HG03066 (cell line): Measurements from ENCODE around the gene SLC18A3.
A peak's percentile ranks its signal among the peaks of the same experiment; 100 is the strongest.

Experiments used
- ATAC-seq: cut with Tn5 transposase; IDR thresholded peaks from one replicate; pipeline ENCODE4 v1.9.1; 2021; ENCODE audit warnings: low read depth; ENCODE audit not compliant: unreplicated experiment

Gene SLC18A3

DNA sequence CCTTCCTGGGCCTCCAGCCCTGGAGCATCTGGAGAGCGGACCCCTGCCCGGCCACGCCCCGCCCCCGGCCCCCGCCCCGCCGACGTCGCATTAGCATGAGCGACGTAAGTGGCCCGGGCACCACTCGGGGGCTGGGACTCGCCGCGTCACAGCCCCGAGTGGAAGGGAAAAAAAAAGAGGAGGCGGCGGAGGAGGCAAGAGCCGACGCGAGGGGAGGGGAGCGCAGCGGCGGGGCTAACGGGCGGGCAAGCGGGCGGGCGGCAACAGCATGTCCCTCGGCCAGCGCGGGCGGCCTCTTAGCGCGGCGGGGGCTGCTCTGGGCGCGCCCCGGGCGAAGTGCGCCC, at the start of gene SLC18A3:
Gene SLC18A3, plus strand, starts transcription at position 197 of the 344 bp plus-strand sequence. CDS start 431 bp downstream, outside the sequence.
- no peak for ATAC-seq

DNA sequence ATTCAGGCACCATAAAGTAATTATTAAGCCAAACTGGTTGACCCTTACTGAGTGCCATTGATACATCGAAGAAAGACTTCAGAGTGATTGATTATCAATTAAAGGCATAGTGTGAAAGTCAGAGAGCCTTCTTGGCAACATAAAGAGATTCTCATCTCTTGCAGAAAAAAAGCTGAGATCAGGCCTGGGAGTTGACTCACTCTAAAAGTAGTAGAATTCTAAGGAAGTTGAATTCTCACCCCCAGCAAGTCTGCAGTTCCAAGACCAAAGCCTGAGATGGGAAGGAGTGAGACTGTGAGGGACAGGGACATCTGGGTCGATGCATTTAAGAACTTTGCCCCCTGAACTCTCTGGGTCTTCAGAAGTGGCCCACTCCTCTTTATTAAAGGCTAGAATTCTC, 49.6 kb upstream of the SLC18A3 start:
- no peak for ATAC-seq

DNA sequence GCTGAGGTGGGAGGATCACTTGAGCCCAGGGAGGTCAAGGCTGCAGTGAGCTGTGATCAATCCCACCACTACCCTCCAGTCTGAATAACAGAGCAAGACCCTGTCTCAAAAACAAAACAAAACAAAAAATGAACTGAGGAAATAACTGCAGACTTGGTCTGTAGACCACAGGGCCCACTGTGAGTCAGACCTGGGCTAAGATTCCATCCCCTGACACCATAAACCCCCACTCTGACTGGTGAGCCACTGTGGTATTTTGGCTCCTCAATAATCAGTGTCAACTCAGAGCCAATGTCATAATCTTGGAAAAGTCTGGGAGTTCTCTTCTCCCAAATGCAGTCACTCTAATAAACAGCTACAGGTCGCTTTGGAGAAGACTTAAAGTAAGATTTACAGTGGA, 47.2 kb upstream of the SLC18A3 start:
- ATAC-seq, result no peak

DNA sequence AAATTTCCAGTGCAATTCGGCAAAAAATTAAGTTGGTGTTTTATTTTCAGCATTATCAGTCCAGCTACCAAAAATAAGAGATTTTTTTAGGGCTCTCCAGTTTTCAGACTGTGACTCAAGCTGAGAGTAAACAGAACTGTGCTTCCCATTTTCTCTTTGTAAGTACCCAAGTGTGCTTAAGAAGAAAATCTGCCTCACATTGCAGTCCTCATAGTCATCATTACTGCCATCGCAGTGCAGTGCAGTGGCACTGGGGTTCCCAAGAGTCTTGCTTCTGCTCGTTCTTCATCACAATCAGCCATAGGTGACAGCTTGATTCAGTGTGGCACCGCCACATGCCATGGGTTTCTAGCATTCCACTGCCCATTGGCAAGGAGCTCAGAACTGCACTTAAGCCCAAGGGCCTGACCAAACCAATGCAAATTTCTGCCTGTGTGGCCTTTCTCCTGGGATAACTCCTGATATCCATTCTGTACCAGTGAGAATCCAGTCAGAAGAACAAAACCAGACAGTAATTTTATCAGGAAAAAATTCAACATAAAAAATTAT, 45.6 kb upstream of the SLC18A3 start:
- ATAC-seq, result no peak

DNA sequence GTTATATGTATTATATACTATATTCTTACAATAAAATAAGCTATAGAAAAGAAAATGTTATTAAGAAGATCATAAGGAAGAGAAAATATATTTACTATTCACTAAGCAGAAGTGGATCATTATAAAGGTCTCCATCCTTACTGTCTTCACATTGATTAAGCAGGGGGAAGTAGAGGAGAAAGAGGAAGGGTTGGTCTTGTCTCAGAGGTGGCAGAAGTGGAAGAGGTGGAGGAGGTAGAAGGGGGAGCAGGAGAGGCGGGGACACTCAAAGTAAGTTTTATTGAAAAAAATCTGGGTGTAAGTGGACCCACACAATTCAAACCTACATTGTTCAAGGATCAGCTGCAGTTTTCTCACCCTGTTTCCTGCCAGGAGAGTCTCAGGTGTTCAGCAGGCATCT, 42.3 kb upstream of the SLC18A3 start:
- no peak for ATAC-seq

DNA sequence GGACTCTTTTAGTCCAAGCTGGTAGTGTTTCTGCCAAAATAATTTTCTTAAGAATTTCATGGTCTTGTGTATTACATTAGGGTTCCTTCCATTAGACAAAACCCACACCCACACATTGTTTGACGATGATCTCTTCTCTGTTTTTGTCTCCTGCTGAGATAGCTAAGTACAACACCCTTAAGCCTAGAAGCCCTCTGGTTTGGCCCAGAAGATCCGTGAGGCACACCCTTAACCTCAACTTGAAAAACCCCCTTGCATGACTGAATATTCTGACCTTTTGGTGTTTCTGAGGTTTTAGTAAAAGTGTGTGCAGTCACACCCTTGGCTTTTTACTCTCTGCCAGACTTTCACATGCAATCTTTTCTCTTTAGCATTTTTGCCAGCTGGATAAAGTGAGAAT, 41.9 kb upstream of the SLC18A3 start:
- no peak for ATAC-seq

DNA sequence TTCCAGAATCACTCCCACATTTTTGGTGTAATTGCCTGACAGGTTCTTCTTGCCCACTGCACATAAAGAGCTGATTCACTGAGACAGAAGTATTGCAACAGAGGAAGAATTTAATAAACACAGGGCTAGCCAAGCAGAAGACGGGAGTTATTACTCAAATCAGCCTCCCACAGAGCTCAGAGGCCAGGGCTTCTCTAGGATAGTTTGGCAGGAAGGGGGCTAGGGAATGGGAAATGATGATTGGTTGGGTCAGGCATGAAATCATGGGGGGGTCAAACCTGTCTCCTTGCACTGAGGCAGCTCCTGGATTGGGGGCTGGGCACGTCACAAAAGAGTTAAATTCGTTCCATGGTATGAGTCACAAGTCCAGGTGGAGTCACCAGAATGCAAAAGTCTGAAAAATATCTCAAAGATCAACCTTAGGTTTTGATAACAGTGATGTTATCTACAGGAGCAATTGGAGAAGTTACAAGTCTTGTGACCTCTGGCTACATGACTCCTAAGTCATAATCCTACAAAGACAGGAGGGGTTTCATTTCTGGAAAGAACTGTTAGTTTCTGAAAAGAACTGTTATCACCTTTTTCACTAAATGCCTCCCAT, 41.0 kb upstream of the SLC18A3 start:
- no peak for ATAC-seq

DNA sequence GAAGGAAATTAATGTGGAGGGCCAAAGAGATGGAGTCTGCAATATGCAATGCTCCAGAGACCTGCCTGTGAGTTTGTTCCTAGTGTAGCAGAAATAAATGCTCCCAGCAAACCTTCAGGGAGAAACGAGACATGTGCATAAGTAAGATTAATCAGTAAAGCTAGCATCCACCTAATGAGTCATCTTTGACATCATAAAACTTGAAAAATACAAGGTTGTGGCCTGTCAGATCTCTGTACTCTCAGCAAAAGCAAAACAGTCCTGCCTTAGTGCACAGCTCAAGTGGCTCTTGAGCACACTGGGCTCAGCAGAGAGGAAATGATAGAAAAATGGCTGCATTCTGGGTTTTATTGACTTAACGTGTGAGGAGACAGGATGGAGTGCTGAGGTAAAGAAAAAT, 38.7 kb upstream of the SLC18A3 start:
- no peak for ATAC-seq

DNA sequence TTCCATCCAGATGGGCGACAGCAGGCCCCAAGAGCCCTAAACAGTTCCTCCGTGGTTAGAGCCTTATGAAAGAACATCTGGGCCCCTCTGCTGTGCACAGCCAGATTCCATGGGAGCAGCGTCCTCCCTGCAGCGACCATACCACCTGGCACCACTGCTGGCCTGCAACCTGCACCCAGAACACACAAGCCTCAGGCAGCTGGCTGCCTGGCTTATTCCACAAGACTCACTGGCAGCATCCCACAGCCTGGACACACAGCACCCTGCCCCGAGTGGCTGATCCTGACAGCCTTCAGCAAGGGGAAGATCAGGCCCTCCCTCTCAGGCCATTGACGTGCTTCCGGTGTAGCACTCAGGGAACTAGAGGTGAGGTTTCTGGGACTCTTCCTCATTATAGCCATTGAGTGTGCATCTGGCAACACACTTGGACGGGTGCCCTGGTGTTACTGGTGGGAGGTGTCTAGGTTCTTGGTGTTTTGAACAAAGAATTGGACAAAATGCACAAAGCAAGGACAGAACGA, 37.5 kb upstream of the SLC18A3 start:
- no peak for ATAC-seq

DNA sequence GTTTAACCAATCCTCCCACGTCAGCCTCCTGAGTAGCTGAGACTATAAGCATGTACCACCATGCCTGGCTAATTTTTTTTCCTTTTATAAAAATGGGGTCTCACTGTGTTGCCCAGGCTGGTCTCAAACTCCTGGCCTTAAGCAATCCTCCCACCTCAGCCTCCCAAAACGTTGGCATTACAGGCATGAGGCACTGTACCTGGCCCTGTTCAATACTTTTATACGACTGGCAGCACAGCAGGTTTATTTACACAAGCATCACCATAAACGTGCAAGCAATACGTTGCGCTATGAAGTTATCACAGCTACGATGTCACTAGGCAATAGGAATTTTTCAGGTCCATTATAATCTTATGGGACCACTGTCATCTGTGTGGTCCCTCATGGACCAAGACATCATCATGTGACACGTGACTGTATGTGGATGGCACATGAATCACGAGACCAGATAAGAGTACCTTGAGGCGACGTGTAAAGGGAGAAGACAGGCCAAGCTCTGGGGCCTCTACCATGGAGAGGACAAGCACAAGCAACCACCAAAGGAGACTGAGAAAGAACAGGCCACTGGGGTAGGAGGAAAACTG, 34.5 kb upstream of the SLC18A3 start:
- ATAC-seq, result no peak

DNA sequence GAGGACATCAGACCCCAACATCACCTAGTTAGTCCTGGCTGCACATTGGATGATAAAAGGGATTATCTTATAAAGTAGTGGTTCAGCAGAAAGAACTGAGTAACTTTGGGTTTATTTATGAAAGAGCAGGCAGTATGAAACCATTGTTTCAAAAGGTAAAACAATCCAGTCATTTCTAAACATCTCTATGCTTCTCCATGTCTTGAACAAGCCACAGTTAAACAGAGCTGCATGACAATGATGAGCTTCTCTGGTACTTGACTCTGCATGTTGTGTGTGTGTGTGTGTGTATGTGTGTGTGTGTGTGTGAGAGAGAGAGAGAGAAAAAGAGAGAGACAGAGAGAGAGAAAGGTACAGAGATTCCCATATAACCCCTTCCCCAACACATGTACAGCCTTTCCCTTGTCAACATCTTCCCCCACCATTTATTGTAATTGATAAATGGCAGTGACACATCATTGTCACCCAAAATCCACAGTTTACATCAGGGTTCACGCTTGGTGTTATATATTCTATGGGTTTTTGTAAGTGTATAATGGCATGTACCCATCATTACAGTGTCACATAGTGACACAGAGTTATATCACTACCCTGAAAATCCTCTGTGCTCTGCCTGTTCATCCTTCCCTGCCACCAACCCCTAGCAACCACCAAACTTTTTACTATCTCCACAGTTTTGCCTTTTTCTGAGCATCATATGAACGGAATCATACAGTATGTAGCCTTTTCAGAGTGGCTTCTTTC, 32.8 kb upstream of the SLC18A3 start:
- ATAC-seq, result no peak

DNA sequence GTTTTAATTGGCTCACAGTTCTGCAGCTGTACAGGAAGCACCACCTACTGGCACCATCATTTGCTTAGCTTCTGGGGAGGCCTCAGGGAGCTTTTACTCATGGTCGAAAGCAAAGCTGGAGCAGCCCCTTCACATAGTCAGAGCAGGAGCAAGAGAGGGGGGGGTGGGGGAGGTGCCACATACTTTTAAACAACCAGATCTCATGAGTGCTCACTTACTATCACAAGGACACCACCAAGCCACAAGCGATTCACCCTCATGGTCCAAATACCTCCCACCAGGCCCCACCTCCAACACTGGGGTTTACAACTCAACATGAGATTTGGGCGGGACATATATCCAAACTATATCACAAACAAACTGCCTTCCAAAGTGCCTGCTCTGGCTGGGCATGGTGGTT, 31.7 kb upstream of the SLC18A3 start:
- ATAC-seq, result no peak

DNA sequence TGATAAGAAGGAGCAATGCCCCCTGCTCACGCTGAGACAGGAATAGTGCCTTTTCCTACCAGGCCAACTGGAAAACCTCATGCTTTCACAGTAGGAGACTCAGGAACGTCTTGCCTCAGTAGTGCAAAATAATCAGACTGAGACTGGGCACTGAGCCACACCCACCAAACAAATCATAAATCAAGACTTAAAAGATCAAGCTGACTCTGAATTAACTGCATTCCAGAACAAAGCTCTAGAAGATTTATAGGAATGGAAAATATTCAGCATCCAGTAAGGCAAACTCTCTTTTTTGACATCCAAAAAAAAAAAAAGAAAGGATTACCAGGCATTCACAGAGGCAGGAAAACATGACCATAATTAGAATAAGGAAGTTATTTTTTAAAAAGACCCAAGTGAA, 30.5 kb upstream of the SLC18A3 start:
- ATAC-seq, result no peak

DNA sequence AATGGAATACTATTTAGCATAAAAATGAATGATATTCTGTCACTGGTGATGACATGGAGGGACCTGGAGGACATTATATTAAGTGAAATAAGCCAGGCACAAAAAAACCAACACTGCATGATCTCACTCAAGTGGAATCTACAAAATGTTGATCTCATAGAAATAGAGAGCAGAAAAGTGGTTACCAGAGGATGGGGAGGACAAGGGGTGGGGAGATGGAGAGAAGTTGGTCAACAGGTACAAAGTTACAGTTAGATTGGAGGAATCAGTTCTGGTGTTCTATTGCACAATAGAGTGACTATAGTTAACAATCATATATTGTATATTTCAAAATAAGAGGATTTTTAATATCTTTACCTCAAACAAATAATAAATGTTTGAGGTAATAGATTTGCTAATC, 24.7 kb upstream of the SLC18A3 start:
- ATAC-seq, result no peak

DNA sequence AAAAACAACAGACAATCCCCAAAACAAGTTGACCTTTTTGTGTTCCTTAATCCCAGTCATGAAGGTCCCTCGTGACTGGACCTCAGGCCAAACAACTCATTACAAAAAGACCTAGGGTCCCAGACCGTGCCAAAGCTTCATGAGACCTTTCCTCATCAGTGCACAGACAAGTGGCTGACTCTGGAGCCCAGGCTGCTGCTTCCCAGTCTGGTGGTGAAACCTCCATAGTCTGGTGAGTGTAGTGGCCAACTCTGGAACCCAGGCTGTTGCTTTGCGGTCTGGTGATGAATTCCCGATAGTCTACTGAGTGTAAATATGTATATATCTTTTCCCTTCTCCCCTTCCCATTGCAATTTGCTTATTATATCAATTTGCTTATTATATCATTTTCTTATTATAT, 22.1 kb upstream of the SLC18A3 start:
- ATAC-seq, result no peak

DNA sequence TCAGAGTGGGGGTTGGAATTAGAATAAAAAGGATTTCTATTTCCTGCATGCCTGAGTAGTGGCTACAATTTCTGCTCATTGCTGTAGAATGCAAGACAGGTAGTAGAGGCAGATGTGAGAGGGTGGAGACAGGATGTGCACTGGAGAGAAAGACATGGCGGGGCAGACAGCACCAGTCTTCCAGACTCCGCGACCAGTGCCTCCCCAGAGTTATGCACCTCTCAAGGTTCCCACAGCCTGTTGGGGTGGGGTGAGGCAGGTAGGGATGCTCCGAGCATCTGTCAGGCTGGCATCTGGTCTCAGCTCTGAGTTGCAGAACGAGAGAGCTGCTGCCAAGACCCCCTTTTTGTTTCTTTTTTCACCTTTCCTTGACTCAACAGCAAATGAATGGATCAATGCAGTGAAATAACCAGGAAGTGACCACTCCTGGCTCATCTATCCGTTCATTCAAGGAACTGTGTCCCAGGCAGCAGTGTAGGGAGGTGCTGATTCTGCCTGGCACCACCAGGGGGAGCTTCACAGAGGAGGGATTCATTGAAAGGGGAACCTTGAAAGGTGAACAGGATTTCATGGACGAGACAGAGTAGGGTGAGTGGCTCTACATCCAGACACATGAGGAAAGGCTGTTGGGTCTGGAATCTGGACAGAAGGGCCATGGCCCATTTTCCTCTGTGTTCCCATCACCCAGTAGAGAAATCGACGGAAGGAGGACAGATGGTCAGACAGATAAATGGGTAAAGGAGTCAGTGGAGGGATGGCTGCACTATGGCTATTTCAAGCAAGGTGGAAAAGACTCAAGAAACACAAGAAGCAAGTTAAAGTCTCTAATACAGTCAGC, 17.2 kb upstream of the SLC18A3 start:
- ATAC-seq, result peak; percentile 67

DNA sequence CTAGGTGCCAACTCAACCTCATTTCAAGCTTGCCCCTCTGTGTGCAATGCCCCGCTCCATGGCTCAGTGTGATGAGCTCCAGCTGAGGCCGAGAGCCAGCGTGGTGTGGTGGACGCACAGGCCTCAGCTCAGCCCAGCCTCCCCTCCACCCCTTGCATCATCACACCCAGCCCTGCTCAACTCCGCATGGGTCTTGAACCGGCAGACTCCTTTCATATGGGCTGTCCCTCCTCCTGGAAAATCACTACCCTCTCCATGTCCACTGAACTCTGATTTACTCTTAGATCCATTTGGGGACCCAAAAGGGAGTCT, 16.6 kb upstream of the SLC18A3 start:
- no peak for ATAC-seq

DNA sequence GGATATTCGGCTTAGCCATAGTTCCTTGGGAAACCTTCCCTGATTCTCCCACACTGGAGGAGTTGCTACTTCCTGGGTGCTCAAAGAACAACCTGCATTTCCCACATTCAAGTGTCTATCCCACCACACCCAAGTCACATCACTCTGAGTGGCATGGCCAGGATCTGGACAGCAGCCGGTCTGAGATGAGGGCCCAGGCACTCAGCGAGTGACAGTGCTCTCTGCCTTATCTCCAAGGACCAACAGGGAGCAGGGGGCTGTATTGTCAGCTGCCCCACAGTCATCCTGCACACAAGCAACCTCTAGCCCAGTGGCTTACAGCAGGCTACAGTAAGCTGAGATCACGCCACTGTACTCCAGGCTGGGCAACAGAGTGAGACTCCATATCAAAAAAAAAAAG, 16.1 kb upstream of the SLC18A3 start:
- no peak for ATAC-seq

DNA sequence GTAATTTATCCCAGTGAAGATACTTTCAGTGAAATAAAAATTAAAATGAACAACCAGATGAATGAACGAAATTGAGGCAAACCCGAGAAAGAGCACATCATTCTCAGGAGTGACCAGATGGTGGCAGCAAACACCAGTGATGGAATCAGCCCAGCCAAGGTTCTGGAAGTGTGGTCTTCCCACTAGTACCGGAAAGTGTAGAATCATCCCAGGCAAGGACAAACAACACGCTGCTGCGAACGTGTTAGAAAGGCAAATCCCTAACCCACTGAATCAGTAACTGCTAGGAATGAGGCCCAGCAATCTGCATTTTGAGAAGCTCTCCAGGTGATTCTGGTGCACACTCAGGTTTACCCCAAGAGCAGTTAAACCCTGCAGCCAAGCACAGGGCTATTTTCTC, 15.5 kb upstream of the SLC18A3 start:
- ATAC-seq, result no peak

DNA sequence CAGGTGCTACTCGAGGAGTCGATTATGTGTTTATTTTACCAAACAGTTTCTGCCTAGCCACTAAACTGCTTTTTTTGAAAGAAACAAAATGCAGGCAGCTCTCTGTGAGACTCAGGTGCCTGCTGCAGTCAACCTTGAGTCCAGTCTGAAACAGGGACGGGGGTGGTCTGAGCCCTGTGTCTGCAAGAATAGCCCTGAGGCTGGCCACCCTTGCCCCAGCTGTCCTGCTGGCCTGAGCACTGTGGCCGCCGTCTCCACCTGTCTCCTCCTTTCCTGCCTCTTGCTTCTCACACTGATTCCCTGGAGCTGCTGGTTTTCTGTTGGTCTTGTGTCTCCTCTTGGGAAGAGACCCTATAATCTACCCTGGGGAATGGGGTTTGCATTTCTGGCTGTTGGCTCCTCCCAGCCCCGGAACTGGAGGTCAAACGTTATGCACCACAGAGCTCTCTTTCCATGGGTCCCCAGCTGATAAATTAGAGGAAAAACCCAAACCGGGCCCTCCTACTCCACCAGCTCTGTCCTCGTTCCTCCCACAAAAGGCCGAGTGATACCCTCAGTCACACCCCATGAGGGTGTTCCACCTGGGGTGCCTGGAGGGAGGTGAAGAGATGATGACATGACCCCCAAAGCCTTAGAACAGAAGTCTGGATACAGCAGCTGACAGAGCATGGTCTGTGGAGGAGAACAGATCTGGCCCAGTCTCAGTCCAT, 15.0 kb upstream of the SLC18A3 start:
- ATAC-seq, result no peak
